H1 (cell line): ENCODE results near the gene LORICRIN. TPM values are rescaled to one million over a fixed set of nuclear protein-coding genes. Genes with fewer than 3 reads are reported as not detected.

Experiments
- CTCF ChIA-PET: fragments of 300-600 bp; sonication (Branson Sonifier 250); formaldehyde crosslinking; loops from one replicate; lab custom pipeline; 2021; ENCODE audit not compliant: partially characterized antibody; lab: Charles Lee
- POLR2A ChIA-PET: fragments of 300-600 bp; sonication (Branson Sonifier 250); formaldehyde crosslinking; loops from one replicate; lab custom pipeline; 2021; ENCODE audit warnings: inconsistent platforms; ENCODE audit not compliant: partially characterized antibody; lab: Charles Lee
- DNase-seq, 2 experiments: peaks; one replicate each; pipeline versions ENCODE4 v3.0.0 to v3.0.0-alpha.2; 2010 to 2022; ENCODE audit warnings: low spot score in 2 of 2, low read depth in 1 of 2, mixed read lengths in 1 of 2
- FAIRE-seq: peaks from 2 replicates; lab custom pipeline; 2011; peaks lifted over from hg19 to GRCh38; lab: Jason Lieb, UNC
- H2AFZ ChIP-seq: 2 replicates; pipeline ENCODE4 v1.8.1; 2012; ENCODE audit warnings: low read length, inconsistent platforms
- H2AK5ac ChIP-seq: 2 replicates; pipeline ENCODE4 v1.6.1; 2013; ENCODE audit warnings: low read depth, low read length
- H2BK120ac ChIP-seq: replicated peaks from 2 replicates; pipeline ENCODE3; 2013; ENCODE audit warnings: low read depth, low read length, inconsistent platforms
- H2BK12ac ChIP-seq: 2 replicates; pipeline ENCODE4 v1.6.1; 2013; ENCODE audit warnings: low read depth, low read length
- H2BK15ac ChIP-seq: 2 replicates; pipeline ENCODE4 v1.6.1; 2013; ENCODE audit warnings: low read length
- H2BK20ac ChIP-seq: 2 replicates; pipeline ENCODE4 v1.6.1; 2013; ENCODE audit warnings: low read length
- H2BK5ac ChIP-seq: 2 replicates; pipeline ENCODE4 v1.6.1; 2013; ENCODE audit warnings: low read depth, low read length
- H3K14ac ChIP-seq: 2 replicates; pipeline ENCODE4 v1.6.1; 2013; ENCODE audit warnings: inconsistent platforms; ENCODE audit not compliant: insufficient read length
- H3K18ac ChIP-seq: 2 replicates; pipeline ENCODE4 v1.6.1; 2013; ENCODE audit warnings: low read length; ENCODE audit errors: extremely low read depth
- H3K23ac ChIP-seq: 2 replicates; pipeline ENCODE4 v1.6.1; 2013; ENCODE audit warnings: inconsistent platforms; ENCODE audit not compliant: insufficient read length
- H3K23me2 ChIP-seq: 2 replicates; pipeline ENCODE4 v1.6.1; 2013; ENCODE audit warnings: low read depth, low read length
- H3K27ac ChIP-seq: 2 replicates; pipeline ENCODE4 v1.6.1; 2011; ENCODE audit warnings: low read depth, low read length, inconsistent platforms
- H3K27me3 ChIP-seq, 4 experiments: replicated peaks in 1 of 4; 1 replicate in 1 of 4; 2 replicates in 3 of 4; pipeline versions ENCODE4 v1.6.1 to v1.8.1; 2011 to 2013; ENCODE audit warnings: low read length in 3 of 4, mild to moderate bottlenecking in 3 of 4, inconsistent platforms in 2 of 4, mixed read lengths in 2 of 4, moderate library complexity in 1 of 4; ENCODE audit not compliant: control insufficient read depth in 3 of 4, insufficient read depth in 3 of 4; ENCODE audit errors: extremely low read depth in 1 of 4
- H3K36me3 ChIP-seq, 4 experiments: 2 replicates each; pipeline versions ENCODE4 v1.6.1 to v1.8.1; 2011 to 2013; ENCODE audit warnings: mild to moderate bottlenecking in 4 of 4, low read length in 3 of 4, moderate library complexity in 2 of 4, control low read depth in 1 of 4, inconsistent platforms in 1 of 4; ENCODE audit not compliant: insufficient read depth in 4 of 4, control insufficient read depth in 2 of 4
- H3K4ac ChIP-seq: replicated peaks from 2 replicates; pipeline ENCODE3; 2013; ENCODE audit warnings: low read length, low read depth, mixed read lengths, inconsistent platforms; ENCODE audit not compliant: insufficient read length
- H3K4me1 ChIP-seq, 4 experiments: replicated peaks in 1 of 4; 1 replicate in 1 of 4; 2 replicates in 3 of 4; pipeline versions ENCODE4 v1.6.1 to v1.8.1; 2011 to 2013; ENCODE audit warnings: low read length in 3 of 4, inconsistent platforms in 2 of 4, mixed read lengths in 1 of 4; ENCODE audit not compliant: insufficient read depth in 4 of 4, control insufficient read depth in 3 of 4
- H3K4me2 ChIP-seq, 2 experiments: 2 replicates each; pipeline versions ENCODE4 v1.6.1 to v1.8.1; 2011 to 2013; ENCODE audit warnings: low read depth in 2 of 2, low read length in 2 of 2, control low read depth in 1 of 2, inconsistent platforms in 1 of 2, mild to moderate bottlenecking in 1 of 2; ENCODE audit not compliant: insufficient read depth in 1 of 2
- H3K4me3 ChIP-seq, 4 experiments: fragments of 200-600, 300-600 bp in 1 of 4; sonication (generic), shearing (Covaris generic), sonication (Bioruptor Twin) in 1 of 4; 2 replicates each; pipeline versions ENCODE4 v1.5.1 to v1.8.1; 2011 to 2016; ENCODE audit warnings: low read length in 4 of 4, low read depth in 3 of 4, control low read depth in 2 of 4, inconsistent platforms in 2 of 4, mild to moderate bottlenecking in 2 of 4, mixed read lengths in 1 of 4, moderate library complexity in 1 of 4; ENCODE audit not compliant: insufficient read depth in 2 of 4; ENCODE audit errors: extremely low read depth in 1 of 4
- H3K56ac ChIP-seq: replicated peaks from 2 replicates; pipeline ENCODE3; 2013; ENCODE audit warnings: low read depth, mild to moderate bottlenecking, mixed read lengths, low read length, inconsistent platforms; ENCODE audit not compliant: insufficient read length
- H3K79me1 ChIP-seq: 2 replicates; pipeline ENCODE4 v1.6.1; 2013; ENCODE audit warnings: low read depth, low read length, control low read depth
- H3K79me2 ChIP-seq, 2 experiments: 2 replicates each; pipeline versions ENCODE4 v1.6.1 to v1.8.1; 2012 to 2013; ENCODE audit warnings: low read length in 2 of 2, mild to moderate bottlenecking in 2 of 2, inconsistent platforms in 1 of 2; ENCODE audit not compliant: insufficient read depth in 2 of 2, control insufficient read depth in 1 of 2
- H3K9ac ChIP-seq, 4 experiments: replicated peaks in 1 of 4; 1 replicate in 1 of 4; 2 replicates in 3 of 4; pipeline versions ENCODE4 v1.6.1 to v1.8.1; 2011 to 2013; ENCODE audit warnings: low read depth in 3 of 4, low read length in 3 of 4, control low read depth in 2 of 4, mild to moderate bottlenecking in 2 of 4, moderate library complexity in 2 of 4, inconsistent platforms in 1 of 4; ENCODE audit errors: extremely low read depth in 1 of 4
- H3K9me3 ChIP-seq, 2 experiments: 2 replicates each; pipeline versions ENCODE4 v1.6.1 to v1.8.1; 2012 to 2013; ENCODE audit warnings: mild to moderate bottlenecking in 2 of 2, moderate library complexity in 2 of 2, control low read depth in 1 of 2, inconsistent platforms in 1 of 2, low read depth in 1 of 2, low read length in 1 of 2, mixed read lengths in 1 of 2; ENCODE audit not compliant: insufficient read depth in 2 of 2
- H4K20me1 ChIP-seq, 2 experiments: replicated peaks in 1 of 2; 2 replicates each; pipeline versions ENCODE3 to v1.8.1; 2011 to 2013; ENCODE audit warnings: inconsistent platforms in 2 of 2, low read length in 2 of 2, mild to moderate bottlenecking in 1 of 2; ENCODE audit not compliant: insufficient read depth in 2 of 2, control insufficient read depth in 1 of 2
- H4K5ac ChIP-seq: 2 replicates; pipeline ENCODE4 v1.6.1; 2013; ENCODE audit warnings: low read length, low read depth, mixed read lengths, inconsistent platforms; ENCODE audit not compliant: insufficient read length
- H4K8ac ChIP-seq: 2 replicates; pipeline ENCODE4 v1.8.0; 2013; ENCODE audit warnings: mild to moderate bottlenecking, moderate library complexity, low read length, inconsistent platforms; ENCODE audit not compliant: insufficient read depth; ENCODE audit errors: extremely low read depth
- H4K91ac ChIP-seq: replicated peaks from 2 replicates; pipeline ENCODE3; 2013; ENCODE audit warnings: low read length, mixed read lengths, inconsistent platforms; ENCODE audit not compliant: insufficient read length
- BCL11A ChIP-seq, 2 experiments: IDR thresholded peaks; one replicate each; pipeline ENCODE4 v1.6.1; 2011; ENCODE audit warnings: low read depth in 2 of 2, low read length in 2 of 2, mild to moderate bottlenecking in 2 of 2
- BRCA1 ChIP-seq: IDR thresholded peaks from 2 replicates; pipeline ENCODE4 v1.6.1; 2012; ENCODE audit warnings: low read depth, low read length, improper control_type of control experiment
- CHD2 ChIP-seq: IDR thresholded peaks from 2 replicates; pipeline ENCODE4 v1.6.1; 2012; ENCODE audit warnings: low read length, improper control_type of control experiment
- CTBP2 ChIP-seq: IDR thresholded peaks from 2 replicates; pipeline ENCODE4 v1.7.0; 2011; ENCODE audit warnings: borderline replicate concordance, mild to moderate bottlenecking, moderate library complexity, mixed read lengths, low read length; ENCODE audit not compliant: insufficient read depth, insufficient read length
- CTCF ChIP-seq, 3 experiments: IDR thresholded peaks; 1 replicate in 2 of 3; 2 replicates in 1 of 3; pipeline versions ENCODE4 v1.5.1 to v1.6.1; 2011; ENCODE audit warnings: low read length in 3 of 3, mild to moderate bottlenecking in 3 of 3, inconsistent platforms in 2 of 3, low read depth in 1 of 3, moderate library complexity in 1 of 3; ENCODE audit not compliant: insufficient read depth in 1 of 3; ENCODE audit errors: control extremely low read depth in 1 of 3
- FOSL1 ChIP-seq: IDR thresholded peaks from 2 replicates; pipeline ENCODE4 v1.6.1; 2011; ENCODE audit warnings: mild to moderate bottlenecking, low read depth, low read length, moderate library complexity; ENCODE audit not compliant: insufficient read depth
- HDAC6 ChIP-seq: IDR thresholded peaks from one replicate; pipeline ENCODE4 v1.7.1; 2012; ENCODE audit warnings: low read depth, mild to moderate bottlenecking, inconsistent platforms, low read length, moderate library complexity
- POU5F1 ChIP-seq: IDR thresholded peaks from 2 replicates; pipeline ENCODE4 v1.6.1; 2011; ENCODE audit warnings: low read depth, mild to moderate bottlenecking, low read length, moderate library complexity
- RNF2 ChIP-seq: fragments of 200-900, 300-1000 bp; sonication (generic); IDR thresholded peaks from 2 replicates; pipeline ENCODE4 v1.7.1; 2016; ENCODE audit warnings: borderline replicate concordance, low read depth, mild to moderate bottlenecking, antibody characterized with exemption, low read length; ENCODE audit not compliant: poor library complexity, severe bottlenecking; ENCODE audit errors: missing control alignments
- RXRA ChIP-seq: IDR thresholded peaks from 2 replicates; pipeline ENCODE4 v1.6.1; 2011; ENCODE audit warnings: low read depth, mild to moderate bottlenecking, low read length, moderate library complexity; ENCODE audit not compliant: insufficient read depth
- SRF ChIP-seq: IDR thresholded peaks from 2 replicates; pipeline ENCODE4 v1.6.1; 2011; ENCODE audit warnings: mild to moderate bottlenecking, low read depth, low read length, moderate library complexity
- WGBS, 2 experiments: shearing (Covaris generic) in 1 of 2; methylation state at CpG; one replicate each; pipeline versions ENCODE4 v1.1.6 to v1.1.7; 2013 to 2015; ENCODE audit warnings: low lambda C conversion rate in 2 of 2, mixed read lengths in 2 of 2, inconsistent platforms in 1 of 2, low coverage in 1 of 2, missing lambda C conversion rate in 1 of 2; ENCODE audit not compliant: insufficient replicate concordance in 2 of 2, insufficient coverage in 1 of 2, insufficient read length in 1 of 2; ENCODE audit errors: extremely low coverage in 1 of 2, missing lambda C conversion rate in 1 of 2; 5-methylcytosine and 5-hydroxymethylcytosine counted together
- polyA plus RNA-seq, 7 experiments: library from polyadenylated mRNA; depleted of rRNA in 3 of 7; stranded (reverse) in 5 of 7; unstranded in 2 of 7; fragments of >200 nt in 5 of 7; fragments of 200-250 nt in 2 of 7; gene quantifications; 1 replicate in 5 of 7; 2 replicates in 1 of 7; 4 replicates in 1 of 7; pipeline versions ENCODE4 v1.2.1 to v1.2.3, GENCODE V29; 2011 to 2013; ENCODE audit warnings: missing spikeins in 2 of 7, mixed read lengths in 2 of 7
- total RNA-seq: library from RNA; stranded (reverse); fragmentation: NEBNext Ultra II Directional; extraction: Animal tissue kit (Norgen Biotek cat#: 25700); gene quantifications from 2 replicates; pipeline ENCODE4 v1.2.1, GENCODE V29; 2021

The LORICRIN gene
- total and polyA plus RNA-seq, 2 of the 8 experiments (the other 6 are each of a cell fraction or from before 2014, with no cell fraction given): not detected

- H4K20me1 ChIP-seq: no peaks in the 10 kb centered on the region
- ChIA-PET CTCF (interaction anchor here (0.7 to 1.6 kb wide), 6 partner anchors 8 to 181 kb away, joined by 3 to 4 read pairs (median 3); no protein-coding TSS in a partner anchor), POLR2A (no interaction called here)
- H4K91ac ChIP-seq: no peak overlapping the region
- DNase-seq (no peak), FAIRE-seq (no peak)
- H3K4me3 ChIP-seq: no peak overlapping the region
- no peak overlapping the region for H3K4ac ChIP-seq
- H3K23me2 ChIP-seq: no peaks in the 10 kb centered on the region
- H2AFZ ChIP-seq: no peak overlapping the region
- H2BK5ac ChIP-seq: no peak overlapping the region
- H3K9me3 ChIP-seq: peaks cover 0 to 4% of the 10 kb centered on the region in 2 experiments; a peak in 1 of 4 replicates
- no peak overlapping the region for H3K56ac ChIP-seq
- no peak overlapping the region for H3K18ac ChIP-seq
- H3K27me3 ChIP-seq: no peaks in the 10 kb centered on the region
- H2AK5ac ChIP-seq: no peak overlapping the region
- no peak overlapping the region for H3K27ac ChIP-seq
- no peak overlapping the region for H3K9ac ChIP-seq
- no peak overlapping the region for H3K23ac ChIP-seq
- H2BK20ac ChIP-seq: no peak overlapping the region
- H2BK120ac ChIP-seq: no peak overlapping the region
- H3K4me1 ChIP-seq: peaks cover 0 to 3% (median 0%) of the 10 kb centered on the region in 4 experiments; a peak in 1 of 7 replicates
- H2BK15ac ChIP-seq: no peak overlapping the region
- no peak overlapping the region for H3K14ac ChIP-seq
- WGBS, 2 experiments: 88% methylated on average over 5 of the region's 5 CpGs; no CpG with 5 or more reads in 1 of the 2 experiments
- no peaks in the 10 kb centered on the region for H3K36me3 ChIP-seq
- H2BK12ac ChIP-seq: no peak overlapping the region
- no peak overlapping the region for H3K4me2 ChIP-seq
- no peak overlapping the region for H4K5ac ChIP-seq
- no peak overlapping the region for H4K8ac ChIP-seq
- no peaks in the 10 kb centered on the region for H3K79me1 ChIP-seq
- no peaks in the 10 kb centered on the region for H3K79me2 ChIP-seq
- TF ChIP-seq CTCF (IDR thresholded peaks at IDR 0.05; ENCODE audit: control extremely low read depth in 1 of 3, insufficient read depth in 1 of 3, low read depth in 1 of 3, low read length in 3 of 3) (no peak), RNF2 (no peak), RXRA (no peak), POU5F1 (no peak), CHD2 (no peak), CTBP2 (no peak), BCL11A (IDR thresholded peaks at IDR 0.05; ENCODE audit: low read depth in 2 of 2, low read length in 2 of 2) (no peak), BRCA1 (no peak), HDAC6 (no peak), FOSL1 (no peak), SRF (no peak)
These were observed 47.3 kb upstream of the LORICRIN start for GRCh38 chr1:153212201-153212600.
